OCI-LY7 (cell line): Measurements from ENCODE around the gene CENPN.

Source experiments
- EZH2phosphoT487 ChIP-seq: fragments of 200-600 bp; sonication (generic); IDR thresholded peaks from 2 replicates; pipeline ENCODE4 v1.6.1; 2018; ENCODE audit warnings: low read depth, borderline replicate concordance, mild to moderate bottlenecking, mixed run types, antibody characterized with exemption, low read length, moderate library complexity, mixed read lengths
- TF ChIP-seq, protein P1 (sequence below): fragments of 200-600 bp; sonication (generic); conservative IDR thresholded peaks from 2 replicates; pipeline ENCODE4 v1.5.1; 2014; ENCODE audit warnings: mild to moderate bottlenecking, antibody characterized with exemption, low read length, moderate library complexity, mixed read lengths

DNA sequence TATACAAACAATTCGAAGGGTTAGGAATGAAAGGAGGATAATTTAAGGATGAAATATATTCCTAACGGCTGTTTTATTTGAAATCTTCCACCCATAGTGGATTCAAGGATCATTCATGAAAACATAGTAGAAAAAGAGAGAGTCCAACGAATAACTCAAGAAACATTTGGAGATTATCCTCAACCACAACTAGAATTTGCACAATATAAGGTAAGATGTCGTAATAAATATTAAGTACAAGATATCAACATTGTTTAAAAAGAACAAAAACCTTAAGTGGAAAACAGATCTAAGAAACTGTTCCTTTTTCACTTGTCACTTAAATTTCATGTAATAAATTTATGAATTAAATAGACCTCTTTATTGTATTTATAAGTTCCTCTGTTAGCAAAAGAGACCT lies 19.4 kb downstream of the CENPN start:
- TF ChIP-seq, protein P1, sequence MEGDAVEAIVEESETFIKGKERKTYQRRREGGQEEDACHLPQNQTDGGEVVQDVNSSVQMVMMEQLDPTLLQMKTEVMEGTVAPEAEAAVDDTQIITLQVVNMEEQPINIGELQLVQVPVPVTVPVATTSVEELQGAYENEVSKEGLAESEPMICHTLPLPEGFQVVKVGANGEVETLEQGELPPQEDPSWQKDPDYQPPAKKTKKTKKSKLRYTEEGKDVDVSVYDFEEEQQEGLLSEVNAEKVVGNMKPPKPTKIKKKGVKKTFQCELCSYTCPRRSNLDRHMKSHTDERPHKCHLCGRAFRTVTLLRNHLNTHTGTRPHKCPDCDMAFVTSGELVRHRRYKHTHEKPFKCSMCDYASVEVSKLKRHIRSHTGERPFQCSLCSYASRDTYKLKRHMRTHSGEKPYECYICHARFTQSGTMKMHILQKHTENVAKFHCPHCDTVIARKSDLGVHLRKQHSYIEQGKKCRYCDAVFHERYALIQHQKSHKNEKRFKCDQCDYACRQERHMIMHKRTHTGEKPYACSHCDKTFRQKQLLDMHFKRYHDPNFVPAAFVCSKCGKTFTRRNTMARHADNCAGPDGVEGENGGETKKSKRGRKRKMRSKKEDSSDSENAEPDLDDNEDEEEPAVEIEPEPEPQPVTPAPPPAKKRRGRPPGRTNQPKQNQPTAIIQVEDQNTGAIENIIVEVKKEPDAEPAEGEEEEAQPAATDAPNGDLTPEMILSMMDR, result no peak
- TF ChIP-seq EZH2phosphoT487, result no peak
